GM19468 (cell line): ENCODE results near the gene LGALS8.
"Not testable (repeated sequence)": the region's sequence is repeated elsewhere in the genome, so short reads cannot be mapped to it uniquely, and the experiment has no call there.

Source experiments
- ATAC-seq: cut with Tn5 transposase; IDR thresholded peaks from one replicate; pipeline ENCODE4 v1.9.1; 2021; ENCODE audit warnings: mild to moderate bottlenecking, moderate library complexity, moderate number of reproducible peaks; ENCODE audit not compliant: unreplicated experiment; ENCODE audit errors: extremely low read depth

The LGALS8 gene

GRCh38 chr1:236577041-236577440 lies 53.3 kb downstream of the LGALS8 start:
- not testable (repeated sequence) for ATAC-seq

DNA sequence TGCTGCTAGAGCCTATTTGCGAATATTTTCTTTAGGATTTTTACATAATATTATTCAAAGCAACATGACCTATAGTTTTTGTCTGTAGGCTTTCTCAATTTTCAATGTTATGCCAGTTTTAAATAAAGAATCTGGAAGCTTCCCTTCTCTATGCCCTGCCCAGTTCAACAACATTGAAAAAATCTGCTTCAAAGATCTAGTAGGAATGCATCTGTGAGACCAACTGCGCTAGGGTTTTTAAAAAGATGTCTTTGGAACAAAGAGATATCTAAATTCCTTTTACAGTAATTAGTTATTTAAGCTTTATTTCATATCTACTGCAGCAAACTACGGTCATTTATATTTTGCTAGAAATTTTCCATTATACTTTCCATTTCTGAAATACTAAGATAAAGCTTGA lies 54.9 kb downstream of the LGALS8 start:
- ATAC-seq = no peak

DNA sequence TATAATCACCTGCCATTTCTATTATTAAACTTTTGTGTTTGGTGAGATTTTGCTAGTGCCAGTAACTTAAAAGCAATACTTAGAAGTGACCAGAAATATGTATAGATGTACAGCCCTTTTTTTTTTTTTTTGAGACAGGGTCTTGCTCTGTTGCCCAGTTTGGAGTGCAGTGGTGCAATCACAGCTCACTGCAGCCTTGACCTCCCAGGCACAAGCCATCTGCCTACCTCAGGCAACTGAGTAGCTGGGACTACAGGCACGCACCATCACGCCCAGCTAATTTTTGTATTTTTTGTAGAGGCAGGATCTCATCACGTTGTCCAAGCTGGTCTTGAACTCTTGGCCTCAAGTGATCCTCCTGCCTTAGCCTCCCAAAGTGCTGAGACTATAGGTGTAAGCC lies 56.6 kb downstream of the LGALS8 start:
- not testable (repeated sequence) for ATAC-seq

- ATAC-seq = no peak
Measured at GRCh38 chr1:236581528-236581927, 57.7 kb downstream of the LGALS8 start.

DNA sequence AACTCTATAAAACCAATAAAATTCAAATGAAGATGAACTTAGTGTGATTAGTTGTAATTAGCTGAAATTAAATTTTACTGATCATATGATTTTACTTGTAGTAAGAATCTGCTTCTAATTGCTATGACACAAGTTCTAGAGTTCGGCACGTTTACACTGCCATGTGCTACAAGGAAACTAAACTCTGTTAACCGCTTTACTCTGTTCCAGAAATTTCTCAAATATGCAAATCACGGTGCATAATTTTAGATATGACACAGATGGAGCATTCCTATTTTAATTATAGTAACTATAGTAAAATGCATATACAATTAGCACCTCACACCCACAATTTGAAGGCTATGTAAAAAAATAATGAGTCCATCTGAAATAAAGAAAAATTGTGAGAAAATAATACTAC lies 65.7 kb downstream of the LGALS8 start:
- no peak for ATAC-seq

- no peak for ATAC-seq
Measured at GRCh38 chr1:236590553-236591150, 66.9 kb downstream of the LGALS8 start.

DNA sequence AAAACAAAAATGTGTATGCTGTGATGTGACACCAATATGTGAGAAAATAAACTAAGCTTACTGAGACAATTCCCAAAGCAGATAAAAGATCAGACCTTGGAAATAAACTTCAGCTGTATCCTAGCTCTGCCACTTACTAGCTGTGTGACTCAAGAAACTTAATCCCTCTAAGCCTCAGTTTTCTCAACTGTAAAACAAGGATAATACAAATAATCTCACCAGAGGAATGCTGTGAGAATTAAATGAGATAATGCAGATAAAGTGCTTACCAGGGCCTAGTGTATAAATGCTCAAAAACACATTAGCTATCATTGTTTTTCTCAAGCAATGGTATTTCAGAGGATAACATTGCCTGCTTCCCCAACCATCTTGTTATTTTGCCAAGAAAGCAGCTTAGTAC lies 78.4 kb downstream of the LGALS8 start:
- ATAC-seq = no peak
